Upper lobe of left lung (tissue), 4 donors: Measurements from ENCODE around the gene ADCY2.

ENCODE experiments used
- EP300 ChIP-seq, 4 donors: sonication (generic); formaldehyde crosslinking; IDR thresholded peaks; one replicate each; pipeline ENCODE4 v1.5.1; 2017; ENCODE audit warnings: antibody characterized with exemption in 4 of 4, control low read depth in 2 of 4
- POLR2A ChIP-seq, 4 donors: fragments of 450-650 bp; IDR thresholded peaks; one replicate each; pipeline ENCODE4 v1.5.1; 2016 to 2017; ENCODE audit warnings: antibody characterized with exemption in 4 of 4, mild to moderate bottlenecking in 2 of 4
- TF ChIP-seq, protein P1 (sequence below), 6 experiments: fragments of 450-650 bp in 4 of 6; fragments of 200-600 bp in 2 of 6; sonication (generic) in 2 of 6; IDR thresholded peaks; one replicate each; pipeline ENCODE4 v1.5.1; 2016 to 2019; ENCODE audit warnings: antibody characterized with exemption in 6 of 6

DNA sequence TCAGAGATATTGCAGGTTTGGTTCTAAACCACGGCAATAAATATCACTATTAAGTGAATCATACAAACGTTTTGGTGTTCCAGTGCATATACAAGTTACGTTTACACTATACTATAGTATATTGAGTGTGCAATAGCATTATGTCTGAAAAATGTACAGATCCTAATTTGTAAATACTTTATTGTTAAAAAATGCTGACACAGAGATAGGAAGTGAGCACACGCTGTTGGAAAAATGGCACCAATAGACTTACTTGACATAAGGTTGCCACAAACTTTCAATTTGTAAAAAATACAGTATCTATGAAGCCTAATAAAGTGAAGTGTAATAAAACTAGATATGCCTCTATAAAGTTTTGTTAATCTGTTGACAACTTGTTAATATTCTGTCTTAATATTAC, 439.0 kb downstream of the ADCY2 start:
- TF ChIP-seq, protein P1, sequence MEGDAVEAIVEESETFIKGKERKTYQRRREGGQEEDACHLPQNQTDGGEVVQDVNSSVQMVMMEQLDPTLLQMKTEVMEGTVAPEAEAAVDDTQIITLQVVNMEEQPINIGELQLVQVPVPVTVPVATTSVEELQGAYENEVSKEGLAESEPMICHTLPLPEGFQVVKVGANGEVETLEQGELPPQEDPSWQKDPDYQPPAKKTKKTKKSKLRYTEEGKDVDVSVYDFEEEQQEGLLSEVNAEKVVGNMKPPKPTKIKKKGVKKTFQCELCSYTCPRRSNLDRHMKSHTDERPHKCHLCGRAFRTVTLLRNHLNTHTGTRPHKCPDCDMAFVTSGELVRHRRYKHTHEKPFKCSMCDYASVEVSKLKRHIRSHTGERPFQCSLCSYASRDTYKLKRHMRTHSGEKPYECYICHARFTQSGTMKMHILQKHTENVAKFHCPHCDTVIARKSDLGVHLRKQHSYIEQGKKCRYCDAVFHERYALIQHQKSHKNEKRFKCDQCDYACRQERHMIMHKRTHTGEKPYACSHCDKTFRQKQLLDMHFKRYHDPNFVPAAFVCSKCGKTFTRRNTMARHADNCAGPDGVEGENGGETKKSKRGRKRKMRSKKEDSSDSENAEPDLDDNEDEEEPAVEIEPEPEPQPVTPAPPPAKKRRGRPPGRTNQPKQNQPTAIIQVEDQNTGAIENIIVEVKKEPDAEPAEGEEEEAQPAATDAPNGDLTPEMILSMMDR (IDR thresholded peaks at IDR 0.05): no peak
- no peak for TF ChIP-seq POLR2A (IDR thresholded peaks at IDR 0.05)
- TF ChIP-seq EP300 (IDR thresholded peaks at IDR 0.05): no peak
